Activated CD8-positive, alpha-beta T cell treated with anti-CD3 and anti-CD28 coated beads for 36 hours (primary cell): ENCODE data around the gene SERPINB10. TPM values are rescaled to one million over a fixed set of nuclear protein-coding genes. Genes with fewer than 3 reads are reported as not detected.

Source experiments
- ATAC-seq: fragments of 200-7000 bp; cut with Tn5 transposase; one replicate; pipeline ENCODE4 v1.10.0; 2021; ENCODE audit warnings: mild to moderate bottlenecking, moderate library complexity
- CTCF ChIA-PET: fragments of 350-600 bp; sonication (Branson Sonifier 250); formaldehyde crosslinking; loops from one replicate; lab custom pipeline; 2021; ENCODE audit warnings: antibody characterized with exemption; lab: Charles Lee
- POLR2A ChIA-PET: fragments of 350-600 bp; sonication (Branson Sonifier 250); formaldehyde crosslinking; loops from one replicate; lab custom pipeline; 2021; ENCODE audit warnings: antibody characterized with exemption; lab: Charles Lee
- DNase-seq: peaks from one replicate; pipeline ENCODE4 v3.0.0-alpha.2; 2020
- H3K27ac Mint-ChIP-seq: one replicate; pipeline ENCODE4 v1.8.0; 2021; ENCODE audit warnings: mild to moderate bottlenecking, mixed read lengths
- H3K27me3 Mint-ChIP-seq: one replicate; pipeline ENCODE4 v1.8.0; 2021; ENCODE audit warnings: mixed read lengths
- H3K36me3 Mint-ChIP-seq: one replicate; pipeline ENCODE4 v1.8.0; 2021; ENCODE audit warnings: low read depth, mixed read lengths
- H3K4me1 Mint-ChIP-seq: one replicate; pipeline ENCODE4 v1.8.0; 2021; ENCODE audit warnings: low read depth, mixed read lengths
- H3K4me3 Mint-ChIP-seq: one replicate; pipeline ENCODE4 v1.8.0; 2021; ENCODE audit warnings: mild to moderate bottlenecking, moderate library complexity, mixed read lengths
- H3K9me3 Mint-ChIP-seq: one replicate; pipeline ENCODE4 v1.8.0; 2021; ENCODE audit warnings: mixed read lengths
- intact Hi-C: fragments of 100-400 bp; cut with micrococcal nuclease; formaldehyde crosslinking; loops from one replicate; pipeline ENCODE4 v1.10.0; 2022
- total RNA-seq, 2 experiments: library from RNA; stranded (reverse); gene quantifications; one replicate each; pipeline ENCODE4 v1.2.3, GENCODE V29; 2021
- TF ChIP-seq, protein P1 (sequence below): fragments of 200-600 bp; IDR thresholded peaks from one replicate; pipeline ENCODE4 v1.8.0; 2022; ENCODE audit warnings: antibody characterized with exemption, mild to moderate bottlenecking

The SERPINB10 gene
- total RNA-seq, 2 experiments from 2014 or later = not detected

DNA sequence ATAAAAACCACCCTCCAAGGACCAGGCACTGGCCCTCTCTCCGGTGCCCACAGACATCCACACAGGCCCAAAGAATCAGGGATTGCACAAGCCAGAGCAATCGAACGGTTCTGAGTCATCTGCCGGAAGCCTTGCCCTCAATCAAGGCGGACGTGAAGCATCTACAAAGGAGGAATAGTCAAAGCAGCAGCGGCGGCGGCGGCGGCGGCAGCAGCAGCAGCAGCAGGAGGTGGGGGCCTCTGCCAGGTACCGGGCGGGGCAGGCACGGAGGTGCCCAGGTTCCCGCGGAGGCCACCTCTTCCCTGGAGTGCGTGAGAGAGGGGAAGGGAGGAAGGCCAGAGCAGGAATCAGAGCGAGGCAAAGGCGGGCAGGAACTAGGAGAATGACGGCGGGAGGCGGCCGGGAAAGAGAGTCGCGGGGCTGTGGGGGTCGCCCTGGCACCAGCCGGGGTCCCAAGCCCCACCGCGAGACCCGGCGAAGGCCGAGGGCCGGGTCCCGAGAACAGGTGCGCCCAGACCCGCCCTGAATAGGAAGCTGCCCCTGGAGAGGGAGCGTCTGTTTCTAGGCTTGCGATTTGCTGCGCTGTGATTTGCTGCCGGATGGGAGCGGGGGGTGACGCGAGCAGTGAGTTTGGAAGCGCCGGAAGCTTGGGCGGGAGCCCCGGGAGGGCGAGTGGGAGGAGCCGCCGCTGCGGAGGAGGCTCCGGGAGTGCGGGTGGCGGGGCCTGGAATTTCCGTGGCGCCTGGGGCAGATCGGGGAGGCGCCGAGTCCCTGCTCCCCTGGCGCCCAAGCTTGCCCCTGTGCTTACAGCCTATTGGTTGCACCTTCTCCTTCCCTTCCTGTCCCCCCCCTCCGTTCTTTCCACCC lies 62.4 kb downstream of the SERPINB10 start, which contains the start of gene SERPINB8:
Gene SERPINB8 (plus strand): TSS at position 140 of the 867 bp plus-strand sequence. CDS start 8,228 bp downstream, outside the sequence.
- ChIA-PET POLR2A (interaction anchor here (0.6 to 1.0 kb wide), 2 partner anchors 16 to 379 kb away, joined by 3 to 7 read pairs; no protein-coding TSS in a partner anchor), CTCF (no interaction called here)
- Mint-ChIP-seq H3K27me3 (no peaks in the 10 kb centered on the region), H3K4me3 (peak within 1 kb of the TSS; percentile 87), H3K9me3 (no peaks in the 10 kb centered on the region), H3K4me1 (peaks cover 30% of the 10 kb centered on the region), H3K27ac (peak within 1 kb of the TSS; percentile 96), H3K36me3 (no peaks in the 10 kb centered on the region)
- DNase-seq = peak; percentile 91
- intact Hi-C loops = no loop called here
- TF ChIP-seq, protein P1, sequence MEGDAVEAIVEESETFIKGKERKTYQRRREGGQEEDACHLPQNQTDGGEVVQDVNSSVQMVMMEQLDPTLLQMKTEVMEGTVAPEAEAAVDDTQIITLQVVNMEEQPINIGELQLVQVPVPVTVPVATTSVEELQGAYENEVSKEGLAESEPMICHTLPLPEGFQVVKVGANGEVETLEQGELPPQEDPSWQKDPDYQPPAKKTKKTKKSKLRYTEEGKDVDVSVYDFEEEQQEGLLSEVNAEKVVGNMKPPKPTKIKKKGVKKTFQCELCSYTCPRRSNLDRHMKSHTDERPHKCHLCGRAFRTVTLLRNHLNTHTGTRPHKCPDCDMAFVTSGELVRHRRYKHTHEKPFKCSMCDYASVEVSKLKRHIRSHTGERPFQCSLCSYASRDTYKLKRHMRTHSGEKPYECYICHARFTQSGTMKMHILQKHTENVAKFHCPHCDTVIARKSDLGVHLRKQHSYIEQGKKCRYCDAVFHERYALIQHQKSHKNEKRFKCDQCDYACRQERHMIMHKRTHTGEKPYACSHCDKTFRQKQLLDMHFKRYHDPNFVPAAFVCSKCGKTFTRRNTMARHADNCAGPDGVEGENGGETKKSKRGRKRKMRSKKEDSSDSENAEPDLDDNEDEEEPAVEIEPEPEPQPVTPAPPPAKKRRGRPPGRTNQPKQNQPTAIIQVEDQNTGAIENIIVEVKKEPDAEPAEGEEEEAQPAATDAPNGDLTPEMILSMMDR = no peak
- peak; percentile 90 for ATAC-seq

DNA sequence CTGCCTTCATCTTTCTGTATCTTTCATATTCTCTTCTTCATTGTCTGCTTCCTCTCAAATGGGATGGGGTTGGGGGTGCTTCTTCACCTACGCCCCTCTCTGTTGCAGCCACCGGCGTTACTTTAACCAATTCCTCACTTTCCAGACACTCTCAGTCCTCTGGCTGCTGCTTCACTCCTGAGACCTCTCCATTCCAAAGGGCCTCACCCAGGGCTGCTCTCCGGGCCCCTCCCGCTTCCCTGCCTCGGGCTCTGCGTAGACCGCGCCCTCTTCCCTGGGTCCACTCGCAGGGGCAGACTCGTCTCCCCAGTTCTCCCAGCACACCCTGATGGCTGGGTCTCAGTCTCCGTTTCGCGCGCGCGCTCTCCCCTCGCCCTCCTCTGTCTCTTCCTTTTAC lies 63.0 kb downstream of the SERPINB10 start:
- ChIA-PET CTCF (no interaction called here), POLR2A (interaction anchor here (0.6 to 1.0 kb wide), 2 partner anchors 16 to 380 kb away, joined by 3 to 7 read pairs; no protein-coding TSS in a partner anchor)
- no peak for DNase-seq
- intact Hi-C loops = no loop called here
- Mint-ChIP-seq H3K9me3 (no peaks in the 10 kb centered on the region), H3K36me3 (no peaks in the 10 kb centered on the region), H3K27ac (peak overlapping the region; percentile 96), H3K4me3 (peak overlapping the region; percentile 87), H3K27me3 (no peaks in the 10 kb centered on the region), H3K4me1 (peaks cover 31% of the 10 kb centered on the region)
- no peak for ATAC-seq
- TF ChIP-seq, protein P1 = no peak

DNA sequence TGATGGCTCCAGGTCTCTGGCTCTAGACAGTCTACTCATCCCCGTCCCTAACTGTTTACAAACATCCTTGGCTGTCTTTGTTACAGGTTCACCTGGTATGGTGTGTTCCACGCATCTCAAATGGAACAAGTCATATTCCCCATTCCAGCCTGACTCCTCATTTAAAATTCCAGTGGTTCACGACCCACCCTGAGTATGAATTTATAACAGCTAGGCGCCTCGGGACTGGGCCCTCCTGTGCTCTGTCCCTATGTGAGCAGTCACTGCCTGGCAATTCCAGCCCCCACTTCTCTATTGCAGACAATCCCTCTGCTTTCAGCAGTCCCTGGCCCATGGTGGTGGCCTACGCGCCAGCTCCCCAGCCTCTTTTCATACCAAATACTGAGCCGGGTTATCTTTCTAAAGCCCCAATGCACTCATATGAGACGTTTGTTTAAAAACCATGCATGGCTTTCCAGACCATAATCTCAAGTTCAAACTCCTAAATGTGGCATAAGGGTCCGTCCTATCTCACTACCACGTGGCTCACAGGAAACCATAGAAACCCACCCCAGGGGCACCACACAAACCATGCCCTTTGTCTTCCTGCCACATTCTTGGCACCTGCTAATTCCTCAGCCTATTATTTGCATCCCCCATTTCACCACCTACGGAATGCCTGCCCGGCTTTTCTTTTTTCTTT lies 63.7 kb downstream of the SERPINB10 start:
- H3K4me3 Mint-ChIP-seq = peak overlapping the region; percentile 87
- intact Hi-C loops = no loop called here
- H3K27me3 Mint-ChIP-seq = no peaks in the 10 kb centered on the region
- ChIA-PET CTCF (no interaction called here), POLR2A (interaction anchor here (0.5 kb wide), 1 partner anchor 1449 kb away, joined by 3 read pairs; the partner anchor contains the start of gene ZCCHC2)
- no peak for ATAC-seq
- peak; percentile 7 for DNase-seq
- no peaks in the 10 kb centered on the region for H3K36me3 Mint-ChIP-seq
- H3K4me1 Mint-ChIP-seq = peaks cover 31% of the 10 kb centered on the region
- H3K9me3 Mint-ChIP-seq = no peaks in the 10 kb centered on the region
- H3K27ac Mint-ChIP-seq = peak overlapping the region; percentile 96
- TF ChIP-seq, protein P1 = no peak

DNA sequence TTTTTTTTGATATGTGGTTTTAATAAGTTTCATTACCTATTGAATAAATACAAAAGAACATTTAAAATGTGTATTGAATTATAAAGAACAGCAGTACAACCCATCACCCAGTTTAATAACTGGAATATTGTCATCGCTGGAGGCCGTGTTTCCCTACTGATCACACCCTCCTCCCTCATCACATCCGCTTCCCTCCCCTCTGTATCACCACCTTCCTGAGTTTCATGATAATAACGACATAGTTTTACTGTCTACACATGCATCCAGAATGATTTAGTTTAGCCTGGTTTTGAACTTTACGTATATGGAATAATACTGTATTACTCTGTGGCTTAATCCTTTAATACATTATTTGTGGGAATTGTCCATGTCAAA lies 64.2 kb downstream of the SERPINB10 start:
- DNase-seq (no peak), ATAC-seq (no peak)
- peak overlapping the region; percentile 87 for H3K4me3 Mint-ChIP-seq
- no peaks in the 10 kb centered on the region for H3K27me3 Mint-ChIP-seq
- H3K9me3 Mint-ChIP-seq = no peaks in the 10 kb centered on the region
- TF ChIP-seq, protein P1 = no peak
- H3K27ac Mint-ChIP-seq = no peak overlapping the region
- no peaks in the 10 kb centered on the region for H3K36me3 Mint-ChIP-seq
- CTCF ChIA-PET = interaction anchor here (5.3 kb wide), 1 partner anchor 9 kb away, joined by 52 read pairs; no protein-coding TSS in a partner anchor
- peaks cover 31% of the 10 kb centered on the region for H3K4me1 Mint-ChIP-seq
- POLR2A ChIA-PET = interaction anchor here (0.5 kb wide), 1 partner anchor 1449 kb away, joined by 3 read pairs; the partner anchor contains the start of gene ZCCHC2
- intact Hi-C loops = no loop called here
